Trophoblast cell (in vitro differentiated cells and primary cell): ENCODE measurements around the gene TTC31.
"Not testable (repeated sequence)": the region's sequence is repeated elsewhere in the genome, so short reads cannot be mapped to it uniquely, and the experiment has no call there.

ENCODE experiments used
- DNase-seq, 2 donors: peaks; one replicate each; pipeline ENCODE4 v3.0.0-alpha.2; 2016
- H2AFZ ChIP-seq: 2 replicates; pipeline ENCODE4 v1.6.1; 2013; ENCODE audit warnings: low read length, moderate library complexity, mild to moderate bottlenecking; ENCODE audit not compliant: insufficient read depth, poor library complexity
- H2AK5ac ChIP-seq: 2 replicates; pipeline ENCODE4 v1.6.1; 2013; ENCODE audit warnings: mild to moderate bottlenecking, low read length
- H2BK120ac ChIP-seq: 2 replicates; pipeline ENCODE4 v1.6.1; 2013; ENCODE audit warnings: low read length, mild to moderate bottlenecking, moderate library complexity; ENCODE audit not compliant: insufficient read depth, poor library complexity
- H2BK12ac ChIP-seq: 2 replicates; pipeline ENCODE4 v1.6.1; 2013; ENCODE audit warnings: mild to moderate bottlenecking, low read length, moderate library complexity
- H2BK5ac ChIP-seq: 2 replicates; pipeline ENCODE4 v1.6.1; 2013; ENCODE audit warnings: low read length, low read depth, moderate library complexity, mild to moderate bottlenecking; ENCODE audit not compliant: poor library complexity
- H3K14ac ChIP-seq: 2 replicates; pipeline ENCODE4 v1.6.1; 2013; ENCODE audit warnings: mild to moderate bottlenecking, low read length
- H3K18ac ChIP-seq: 2 replicates; pipeline ENCODE4 v1.6.1; 2013; ENCODE audit warnings: mild to moderate bottlenecking, low read length
- H3K23ac ChIP-seq: 2 replicates; pipeline ENCODE4 v1.6.1; 2013; ENCODE audit warnings: low read length
- H3K27ac ChIP-seq: 2 replicates; pipeline ENCODE4 v1.5.1; 2013; ENCODE audit warnings: low read depth, mild to moderate bottlenecking, inconsistent platforms, low read length, moderate library complexity
- H3K27me3 ChIP-seq: 2 replicates; pipeline ENCODE4 v1.6.1; 2013; ENCODE audit warnings: inconsistent platforms, mild to moderate bottlenecking, low read length, moderate library complexity; ENCODE audit not compliant: insufficient read depth
- H3K36me3 ChIP-seq, 2 experiments: 1 replicate in 1 of 2; 2 replicates in 1 of 2; pipeline ENCODE4 v1.6.1; 2013; ENCODE audit warnings: low read length in 2 of 2, mild to moderate bottlenecking in 2 of 2, moderate library complexity in 1 of 2; ENCODE audit not compliant: insufficient read depth in 2 of 2, control insufficient read depth in 1 of 2
- H3K4ac ChIP-seq: 2 replicates; pipeline ENCODE4 v1.6.1; 2013; ENCODE audit warnings: low read depth, mild to moderate bottlenecking, low read length, moderate library complexity
- H3K4me1 ChIP-seq, 2 experiments: 1 replicate in 1 of 2; 2 replicates in 1 of 2; pipeline ENCODE4 v1.6.1; 2013; ENCODE audit warnings: low read length in 2 of 2, mild to moderate bottlenecking in 2 of 2, moderate library complexity in 1 of 2; ENCODE audit not compliant: insufficient read depth in 2 of 2, control insufficient read depth in 1 of 2
- H3K4me2 ChIP-seq: 2 replicates; pipeline ENCODE4 v1.6.1; 2013; ENCODE audit warnings: inconsistent platforms, mild to moderate bottlenecking, low read length, moderate library complexity
- H3K4me3 ChIP-seq: 2 replicates; pipeline ENCODE4 v1.5.1; 2013; ENCODE audit warnings: mild to moderate bottlenecking, low read depth, low read length, inconsistent platforms
- H3K79me1 ChIP-seq: one replicate; pipeline ENCODE4 v1.6.1; 2013; ENCODE audit warnings: low read length
- H3K79me2 ChIP-seq: 2 replicates; pipeline ENCODE4 v1.6.1; 2013; ENCODE audit warnings: low read length, mild to moderate bottlenecking; ENCODE audit not compliant: control insufficient read depth, insufficient read depth, poor library complexity
- H3K9ac ChIP-seq: 2 replicates; pipeline ENCODE4 v1.6.1; 2013; ENCODE audit warnings: mild to moderate bottlenecking, low read length
- H3K9me3 ChIP-seq: 2 replicates; pipeline ENCODE4 v1.6.1; 2013; ENCODE audit warnings: low read depth, mild to moderate bottlenecking, control low read depth, inconsistent platforms, low read length; ENCODE audit not compliant: insufficient read depth
- H4K12ac ChIP-seq: 2 replicates; pipeline ENCODE4 v1.6.1; 2013; ENCODE audit warnings: low read depth, mild to moderate bottlenecking, low read length, moderate library complexity
- H4K8ac ChIP-seq: 2 replicates; pipeline ENCODE4 v1.6.1; 2013; ENCODE audit warnings: low read depth, mild to moderate bottlenecking, low read length, moderate library complexity
- H4K91ac ChIP-seq: one replicate; pipeline ENCODE4 v1.6.1; 2013; ENCODE audit warnings: low read depth, mild to moderate bottlenecking, low read length, moderate library complexity
- WGBS: extraction: QIAGEN DNeasy Blood & Tissue Kit; methylation state at CpG from one replicate; pipeline ENCODE4 v1.1.7; 2013; ENCODE audit warnings: missing lambda C conversion rate; ENCODE audit not compliant: insufficient read length, insufficient coverage; ENCODE audit errors: extremely low coverage; 5-methylcytosine and 5-hydroxymethylcytosine counted together

Gene TTC31

GRCh38 chr2:74441690-74442482 is 41.0 kb upstream of the TTC31 start, which contains the start of gene RTKN:
TSS of gene RTKN (minus strand) at chr2:74441937. CDS start at chr2:74441816, 121 bp downstream.
- peaks cover 5 to 8% of the 10 kb centered on the region in 2 experiments for H3K36me3 ChIP-seq
- H3K9ac ChIP-seq: peak within 1 kb of the TSS; percentile 81
- H4K91ac ChIP-seq: peak within 1 kb of the TSS; percentile 80
- peak within 1 kb of the TSS; percentile 51 for H3K4ac ChIP-seq
- H3K18ac ChIP-seq: peak within 1 kb of the TSS; percentile 69
- H3K27me3 ChIP-seq: no peaks in the 10 kb centered on the region
- H2BK12ac ChIP-seq: peak within 1 kb of the TSS; percentile 16
- peak within 1 kb of the TSS; percentile 67 for H2AK5ac ChIP-seq
- no CpG with 5 or more reads among the region's 75 CpGs for whole genome bisulfite sequencing
- H3K9me3 ChIP-seq: no peaks in the 10 kb centered on the region
- H3K79me1 ChIP-seq: peaks cover 26% of the 10 kb centered on the region
- H3K27ac ChIP-seq: peak within 1 kb of the TSS; percentile 94
- H3K14ac ChIP-seq: peak within 1 kb of the TSS; percentile 79
- no peak within 1 kb of the TSS for H3K23ac ChIP-seq
- peak within 1 kb of the TSS; percentile 86 for H2BK5ac ChIP-seq
- H3K4me3 ChIP-seq: peak within 1 kb of the TSS; percentile 84
- peak within 1 kb of the TSS; percentile 72 for H2BK120ac ChIP-seq
- H3K79me2 ChIP-seq: peaks cover 32% of the 10 kb centered on the region
- peaks cover 14 to 17% of the 10 kb centered on the region in 2 experiments for H3K4me1 ChIP-seq
- DNase-seq: peak; percentile 83
- H3K4me2 ChIP-seq: peak within 1 kb of the TSS; percentile 78
- peak within 1 kb of the TSS; percentile 85 for H4K12ac ChIP-seq
- H4K8ac ChIP-seq: peak within 1 kb of the TSS; percentile 86
- peak within 1 kb of the TSS; percentile 87 for H2AFZ ChIP-seq

- Histone ChIP-seq H3K4me2 (peak overlapping the region; percentile 78), H3K4me3 (peak overlapping the region; percentile 84), H3K27ac (peak overlapping the region; percentile 94), H3K4me1 (peaks cover 14 to 17% of the 10 kb centered on the region in 2 experiments), H3K79me1 (peaks cover 26% of the 10 kb centered on the region), H3K79me2 (peaks cover 31% of the 10 kb centered on the region), H3K18ac (peak overlapping the region; percentile 69), H4K8ac (peak overlapping the region; percentile 86)
- not testable (repeated sequence) for H4K91ac ChIP-seq, H3K14ac ChIP-seq, H2BK12ac ChIP-seq, DNase-seq, H3K9ac ChIP-seq, H2BK120ac ChIP-seq, H3K27me3 ChIP-seq, H3K4ac ChIP-seq, H3K36me3 ChIP-seq, H3K9me3 ChIP-seq, H4K12ac ChIP-seq, H3K23ac ChIP-seq, H2AFZ ChIP-seq, H2AK5ac ChIP-seq, H2BK5ac ChIP-seq
- no CpG with 5 or more reads among the region's 16 CpGs for WGBS
These were observed 40.2 kb upstream of the TTC31 start for GRCh38 chr2:74442483-74443297.

- WGBS: no CpG with 5 or more reads among the region's 5 CpGs
- Histone ChIP-seq H4K8ac (no peak overlapping the region), H3K79me2 (peaks cover 18% of the 10 kb centered on the region), H2AK5ac (no peak overlapping the region), H3K79me1 (peaks cover 23% of the 10 kb centered on the region), H4K12ac (no peak overlapping the region), H2BK120ac (no peak overlapping the region), H3K14ac (no peak overlapping the region), H2AFZ (no peak overlapping the region), H3K4me2 (no peak overlapping the region), H3K9me3 (no peaks in the 10 kb centered on the region), H3K4me1 (peaks cover 3 to 7% of the 10 kb centered on the region in 2 experiments), H4K91ac (no peak overlapping the region), H2BK5ac (no peak overlapping the region), H3K4ac (no peak overlapping the region), H3K4me3 (no peak overlapping the region), H3K27me3 (no peaks in the 10 kb centered on the region), H2BK12ac (no peak overlapping the region), H3K18ac (no peak overlapping the region), H3K27ac (no peak overlapping the region), H3K23ac (no peak overlapping the region), H3K9ac (no peak overlapping the region), H3K36me3 (no peaks in the 10 kb centered on the region)
- DNase-seq: no peak
These were observed 38.2 kb upstream of the TTC31 start for GRCh38 chr2:74444498-74445318.
